HG03135 (cell line): ENCODE measurements around the gene CAMKMT.
"Not testable (repeated sequence)": the region's sequence is repeated elsewhere in the genome, so short reads cannot be mapped to it uniquely, and the experiment has no call there.

Experiments used
- ATAC-seq: cut with Tn5 transposase; IDR thresholded peaks from one replicate; pipeline ENCODE4 v1.9.1; 2021; ENCODE audit warnings: mild to moderate bottlenecking, moderate library complexity; ENCODE audit not compliant: unreplicated experiment

The CAMKMT gene

DNA sequence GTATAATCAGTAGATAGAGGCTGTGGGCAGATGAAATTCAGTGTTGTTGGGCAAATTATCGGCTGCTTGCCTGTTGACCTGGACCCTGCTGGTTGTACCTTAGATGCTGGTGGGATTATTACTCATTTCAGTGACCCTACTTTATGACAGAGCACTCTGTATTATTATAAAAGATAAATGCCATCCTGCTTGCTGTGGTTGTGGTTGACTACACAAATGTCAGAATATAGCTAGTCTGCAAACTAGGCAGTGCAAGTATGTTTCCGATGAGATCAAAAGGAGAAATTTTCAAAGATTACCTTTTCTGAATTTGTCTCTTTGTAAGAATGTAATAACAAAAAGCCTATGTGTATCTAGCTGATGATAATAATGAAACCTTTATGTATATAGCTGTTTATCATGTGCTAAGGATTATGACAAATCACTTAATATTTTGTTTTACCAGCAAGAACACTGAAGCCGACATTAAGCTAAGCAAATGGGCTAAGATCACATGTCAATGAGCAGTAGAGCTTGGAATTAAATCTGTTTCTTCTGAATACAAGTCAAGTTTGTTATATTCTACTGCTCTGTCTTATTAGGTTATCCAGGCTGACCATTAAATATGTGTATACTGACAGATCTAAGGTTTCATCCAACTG, 219.2 kb downstream of the CAMKMT start:
- no peak for ATAC-seq

DNA sequence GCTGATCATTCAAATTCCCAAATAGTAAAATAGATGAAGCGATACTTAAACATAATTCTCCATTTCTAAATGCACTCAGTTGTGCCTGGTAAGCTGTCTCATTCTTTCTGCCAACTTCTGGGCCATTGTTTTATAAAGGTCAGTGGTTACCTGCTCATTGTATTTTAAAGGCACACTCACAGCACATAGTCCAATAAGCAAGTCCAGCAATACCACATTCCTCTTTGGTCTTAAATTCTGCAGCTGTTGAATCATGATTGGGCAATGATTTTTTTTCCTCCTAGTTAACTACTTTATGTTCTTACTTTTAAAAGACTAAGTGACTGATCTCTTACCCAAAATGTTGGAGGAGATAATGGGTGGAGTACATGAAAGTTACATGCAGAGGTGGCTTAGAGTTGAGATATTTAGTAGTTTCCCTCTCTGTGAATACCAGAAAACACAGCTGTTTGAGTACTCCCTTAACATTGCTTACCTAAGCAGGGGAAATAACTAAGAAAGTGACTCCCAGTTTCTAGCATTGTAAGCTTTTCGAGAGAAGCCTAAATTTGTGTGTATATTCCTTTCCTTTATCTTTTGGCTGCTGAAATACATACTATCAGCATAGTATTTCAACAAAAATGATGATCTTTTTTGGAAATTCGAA, 220.7 kb downstream of the CAMKMT start:
- ATAC-seq, result no peak

GRCh38 chr2:44595615-44596014, 233.9 kb downstream of the CAMKMT start:
- not testable (repeated sequence) for ATAC-seq

DNA sequence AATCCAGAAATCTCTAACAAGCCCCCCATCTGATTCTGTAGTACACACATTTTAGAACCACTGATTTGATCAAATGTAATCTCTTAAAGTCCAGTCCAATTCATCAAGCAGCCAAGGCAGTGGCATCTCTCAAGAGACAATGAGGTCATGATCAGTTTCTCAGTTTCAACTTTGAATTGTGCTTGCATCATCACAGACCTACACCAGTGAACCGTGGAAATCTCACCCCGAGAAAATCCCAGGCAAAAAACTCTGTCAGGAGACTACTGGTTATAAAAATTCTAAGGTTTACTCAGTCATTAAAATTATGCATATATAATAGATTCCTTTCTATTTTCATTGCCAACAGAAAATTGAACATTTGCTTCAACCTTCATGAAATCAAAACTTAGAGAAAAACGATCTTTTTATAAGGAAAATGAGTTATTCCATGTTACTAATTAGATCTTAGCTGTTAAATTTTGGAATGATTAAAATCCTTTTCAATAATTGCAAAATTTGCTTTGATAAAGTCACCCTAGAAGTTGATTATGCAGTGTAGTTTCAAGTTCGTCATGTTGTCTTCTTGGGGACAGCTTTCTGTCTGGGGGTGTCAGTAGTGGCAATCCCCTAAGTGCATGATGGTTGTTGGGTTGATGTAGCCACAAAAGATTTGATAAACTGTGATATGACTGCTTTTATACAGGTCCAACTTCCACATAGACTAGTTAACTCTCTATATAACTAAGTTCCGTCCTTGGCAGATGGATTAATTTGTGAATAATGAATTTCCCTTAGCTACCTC, 235.0 kb downstream of the CAMKMT start:
- ATAC-seq, result no peak

DNA sequence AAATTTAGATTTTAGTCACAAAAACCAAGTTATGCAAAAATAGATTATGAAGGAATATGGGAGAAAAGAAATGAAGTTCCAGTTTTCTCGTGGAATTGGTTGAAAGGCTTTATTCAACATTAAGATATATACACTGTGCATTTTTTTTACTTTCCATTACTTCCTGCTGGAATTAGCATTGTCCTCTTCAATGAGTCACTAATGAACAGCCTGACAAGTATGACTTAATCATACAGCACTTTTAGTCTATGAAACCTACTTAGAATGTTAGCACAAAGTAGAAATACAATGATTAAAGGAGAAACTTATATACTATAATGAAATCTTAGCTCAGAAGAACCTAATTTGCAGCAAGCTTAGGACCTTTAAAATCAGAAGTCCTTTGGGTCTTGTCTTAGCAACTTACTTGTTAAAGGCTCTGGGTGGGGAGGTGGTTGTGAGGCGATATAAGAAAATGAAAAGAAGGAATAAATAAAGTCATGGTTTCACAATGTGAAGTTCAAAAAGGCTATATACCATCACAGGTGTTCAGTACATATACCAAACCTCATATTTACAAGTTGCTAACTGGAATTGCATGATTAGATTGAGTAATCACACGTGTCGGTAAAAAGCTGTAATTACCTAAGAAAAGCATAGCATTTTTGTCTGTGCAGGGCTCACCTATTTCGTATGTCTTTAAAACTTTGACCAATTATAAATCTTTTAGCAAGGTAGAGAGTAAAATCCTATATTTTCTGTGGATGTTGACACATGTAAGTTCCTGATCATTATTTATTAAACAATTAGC, 236.8 kb downstream of the CAMKMT start:
- ATAC-seq, result no peak

GRCh38 chr2:44599130-44599529, 237.4 kb downstream of the CAMKMT start:
- no peak for ATAC-seq

GRCh38 chr2:44602446-44602845, 240.7 kb downstream of the CAMKMT start:
- ATAC-seq, result no peak

DNA sequence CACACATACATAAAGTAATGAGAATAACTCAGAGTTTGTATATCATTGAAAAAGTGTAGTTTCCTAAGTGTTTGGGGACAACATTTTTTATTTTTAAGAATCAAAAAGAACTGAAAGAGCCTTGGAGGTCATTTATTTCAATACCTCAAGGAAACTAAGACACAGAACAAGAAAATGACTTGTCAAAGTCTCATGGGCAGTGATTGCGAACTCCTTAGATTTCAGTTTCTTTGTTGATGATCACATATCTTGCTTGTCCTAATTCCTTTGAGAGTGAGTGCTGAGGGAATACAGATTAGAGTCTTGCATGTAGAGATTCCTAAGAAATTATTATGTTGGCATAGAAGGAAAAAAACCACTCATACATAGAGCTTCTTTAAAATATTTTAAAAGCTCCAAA, 243.8 kb downstream of the CAMKMT start:
- no peak for ATAC-seq

DNA sequence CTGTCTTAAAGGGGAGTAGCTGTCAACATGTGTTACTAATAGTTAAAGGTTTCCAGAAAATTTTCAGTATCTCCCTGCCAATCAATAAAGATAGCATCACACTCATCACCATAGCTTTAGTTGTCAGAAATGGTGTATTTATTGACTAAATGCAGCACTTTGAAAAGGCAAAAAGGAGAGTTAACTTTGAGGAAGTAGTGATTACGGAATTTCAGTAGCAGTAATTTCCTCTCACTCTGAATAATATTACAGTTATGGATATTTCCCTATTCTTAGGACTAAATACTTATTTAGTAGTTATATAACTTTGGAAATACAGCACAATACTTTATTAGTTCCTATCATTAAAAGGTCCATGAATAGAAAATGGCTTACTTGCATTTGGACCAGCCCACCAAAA, 250.5 kb downstream of the CAMKMT start:
- ATAC-seq, result no peak

DNA sequence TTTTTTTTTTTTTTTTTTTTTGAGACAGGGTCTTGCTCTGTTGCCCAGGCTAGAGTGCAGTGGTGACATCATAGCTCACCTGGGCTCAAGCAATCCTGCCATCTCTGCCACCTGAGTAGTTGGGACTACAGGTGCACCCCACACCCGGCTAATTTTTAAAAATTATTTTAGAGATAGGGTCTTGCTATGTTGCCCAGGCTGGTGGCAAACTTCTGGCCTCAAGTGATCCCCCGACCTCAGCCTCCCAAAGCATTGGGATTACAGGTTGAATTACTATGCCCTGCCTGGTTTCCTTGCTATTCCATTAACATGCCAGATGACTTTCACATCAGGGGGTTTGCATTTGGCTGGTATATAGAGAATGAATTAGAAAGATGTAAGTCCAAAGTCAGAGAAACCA, 253.2 kb downstream of the CAMKMT start:
- no peak for ATAC-seq

DNA sequence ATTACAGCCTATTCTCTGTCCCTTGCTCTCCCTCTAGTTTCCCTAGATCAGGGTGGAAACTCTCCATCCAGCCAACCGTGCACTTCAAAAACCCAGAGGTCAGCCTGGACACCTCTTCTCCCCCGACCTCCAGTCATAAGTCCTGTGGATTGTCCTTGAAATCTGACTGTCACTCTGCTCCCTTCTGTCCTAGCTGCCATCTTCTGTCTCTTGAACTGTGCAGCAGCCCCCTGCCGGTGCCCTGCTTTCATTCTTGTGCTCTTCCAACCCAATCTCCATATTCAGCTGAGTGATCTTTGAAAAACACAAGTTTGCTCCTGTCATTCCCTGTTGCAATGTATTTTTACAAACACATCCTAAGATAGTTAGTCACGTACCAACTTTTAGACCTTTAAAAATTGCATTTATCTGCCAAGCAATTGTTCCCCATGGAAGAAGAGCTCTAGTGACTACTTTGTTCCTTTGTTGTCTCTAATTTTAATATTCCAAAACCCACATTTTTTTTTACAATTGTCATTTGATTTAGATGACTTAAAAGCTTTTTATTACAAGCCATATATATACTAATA, 254.3 kb downstream of the CAMKMT start:
- no peak for ATAC-seq

GRCh38 chr2:44616667-44617155, 255.0 kb downstream of the CAMKMT start:
- ATAC-seq, result peak; percentile 69

- no peak for ATAC-seq
These were observed 256.7 kb downstream of the CAMKMT start for GRCh38 chr2:44618251-44619023.

DNA sequence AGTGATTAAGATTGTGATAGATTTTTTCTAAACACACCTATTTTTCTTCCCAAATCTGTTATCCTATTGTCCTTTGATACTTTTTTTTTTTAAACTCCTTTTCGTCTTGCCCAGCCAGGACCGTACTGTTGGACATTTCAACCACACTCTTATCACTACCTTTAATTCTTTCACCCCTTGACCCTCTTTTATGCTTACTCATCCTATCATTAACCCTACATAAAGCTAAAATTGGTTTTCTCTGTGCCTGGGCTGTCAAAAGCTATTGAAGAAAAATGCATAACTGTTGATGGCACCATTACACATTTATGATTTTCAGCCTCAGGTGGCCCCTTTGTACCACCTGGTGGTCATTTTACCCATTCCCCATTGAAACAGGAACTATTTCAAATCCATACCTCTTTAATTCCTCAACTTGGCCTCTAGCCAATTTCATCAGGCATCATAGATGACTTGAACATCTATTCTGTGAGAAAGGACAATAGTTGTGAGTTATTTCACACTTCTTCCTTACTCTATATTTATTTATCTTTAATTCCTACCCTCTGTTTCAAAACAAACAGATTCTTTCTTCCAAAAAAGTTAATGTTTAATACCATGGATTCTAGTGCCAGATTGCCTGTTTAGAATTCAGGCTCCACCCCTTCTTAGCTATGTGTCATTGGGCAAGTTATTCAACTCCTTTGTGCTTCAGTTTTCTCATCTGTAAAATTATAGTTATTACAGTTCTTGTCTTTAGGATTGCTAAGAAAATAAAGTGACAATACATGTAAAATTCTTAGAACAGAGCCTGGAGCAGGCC, 258.6 kb downstream of the CAMKMT start:
- no peak for ATAC-seq

DNA sequence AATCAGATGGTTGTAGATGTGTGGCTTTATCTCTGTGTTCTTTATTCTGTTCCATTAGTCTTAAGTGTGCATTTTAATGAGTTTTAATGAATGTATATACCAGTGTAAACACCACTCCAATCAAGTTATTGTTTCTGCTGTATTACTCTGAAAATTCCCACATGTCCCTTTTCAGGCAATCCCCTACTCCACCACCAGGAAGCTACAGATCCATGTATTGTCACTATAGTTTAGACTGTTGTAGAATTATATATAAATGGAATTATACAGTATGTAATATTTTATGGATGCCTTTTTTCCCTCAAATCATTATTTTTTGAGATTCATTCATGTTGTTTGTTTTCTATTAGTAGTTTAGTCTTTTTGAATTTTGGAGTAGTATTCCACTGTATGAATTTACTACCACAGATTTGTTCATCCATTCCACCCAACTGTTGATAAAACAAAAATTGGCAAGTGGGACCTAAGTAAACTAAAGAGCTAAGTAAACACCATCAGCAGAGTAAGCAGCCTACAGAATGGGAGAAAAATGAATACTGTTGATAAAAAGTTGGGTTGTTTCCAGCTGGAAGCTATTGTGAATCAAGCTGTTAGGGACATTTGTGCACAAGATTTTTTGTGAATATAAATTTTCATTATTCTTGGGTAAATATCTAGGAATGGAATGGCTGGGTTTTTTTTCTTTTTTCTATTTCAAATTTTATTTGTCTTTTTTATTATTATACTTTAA, 262.0 kb downstream of the CAMKMT start:
- no peak for ATAC-seq

GRCh38 chr2:44628297-44628696, 266.6 kb downstream of the CAMKMT start:
- no peak for ATAC-seq

GRCh38 chr2:44632931-44633689, 271.4 kb downstream of the CAMKMT start:
- no peak for ATAC-seq

DNA sequence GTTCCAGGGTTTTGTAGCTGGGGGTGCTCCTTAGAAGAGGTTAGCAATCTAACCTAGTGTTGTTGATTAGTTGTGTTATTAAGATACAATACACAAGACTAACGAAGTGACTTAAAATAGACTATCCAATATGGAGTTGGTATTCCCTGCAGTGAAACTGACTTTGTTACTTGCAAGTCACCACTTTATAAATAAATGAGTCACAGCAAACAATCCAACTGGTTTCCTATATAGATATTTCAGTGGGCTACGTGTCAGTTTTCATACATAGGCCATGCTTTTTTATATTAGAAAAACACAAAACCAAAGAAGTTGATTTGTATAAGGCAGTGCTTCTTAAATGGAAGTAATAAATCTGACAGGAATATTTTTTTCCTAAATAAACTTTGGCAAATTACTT, 274.0 kb downstream of the CAMKMT start:
- no peak for ATAC-seq
